HG03196 (cell line): Measurements from ENCODE around the gene PTPN1.

Experiments used
- ATAC-seq: cut with Tn5 transposase; IDR thresholded peaks from one replicate; pipeline ENCODE4 v1.9.1; 2021; ENCODE audit not compliant: unreplicated experiment

PTPN1 gene

GRCh38 chr20:50572938-50573777 lies 63.0 kb downstream of the PTPN1 start:
- ATAC-seq = no peak

GRCh38 chr20:50574108-50574507 lies 63.9 kb downstream of the PTPN1 start:
- no peak for ATAC-seq

DNA sequence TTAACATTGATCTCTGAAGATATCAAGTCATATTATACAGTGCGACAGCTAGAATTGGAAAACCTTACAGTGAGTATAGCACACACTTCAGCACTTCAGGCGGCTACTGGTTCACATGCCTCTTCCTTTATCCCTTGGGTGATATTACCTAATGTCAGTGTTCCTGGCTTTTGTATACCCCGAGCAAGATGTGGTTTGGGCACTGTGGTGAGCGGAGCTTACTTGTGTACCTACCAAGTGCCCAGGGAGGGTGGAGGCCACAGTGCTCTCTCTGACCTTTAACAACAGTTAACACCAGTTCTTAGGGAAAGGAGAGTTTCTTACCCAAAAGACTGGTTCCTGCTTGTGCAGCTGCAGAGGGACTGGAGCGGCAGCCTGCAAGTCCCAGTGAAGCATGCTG lies 64.4 kb downstream of the PTPN1 start:
- ATAC-seq = no peak

GRCh38 chr20:50575865-50576720 lies 65.9 kb downstream of the PTPN1 start:
- ATAC-seq = no peak

- no peak for ATAC-seq
Measured at GRCh38 chr20:50577175-50578018, 67.2 kb downstream of the PTPN1 start.

GRCh38 chr20:50578061-50578777 lies 68.0 kb downstream of the PTPN1 start:
- no peak for ATAC-seq

DNA sequence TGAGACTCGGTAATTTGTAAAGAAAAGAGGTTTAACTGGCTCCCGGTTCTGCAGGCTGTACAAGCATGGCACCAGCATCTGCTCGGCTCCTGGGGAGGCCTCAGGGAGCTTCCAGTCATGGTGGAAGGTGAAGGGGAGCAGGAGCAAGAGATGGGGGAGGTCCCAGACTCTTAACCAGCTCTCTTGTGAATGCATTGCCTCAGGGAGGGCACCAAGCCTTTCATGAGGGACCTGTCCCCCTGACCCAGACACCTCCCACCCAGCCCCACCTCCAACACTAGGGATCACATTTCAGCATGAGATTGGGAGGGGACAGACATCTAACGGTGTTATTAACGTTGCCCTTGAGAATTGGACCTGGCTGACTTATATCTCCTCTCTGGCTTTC lies 68.6 kb downstream of the PTPN1 start:
- no peak for ATAC-seq

DNA sequence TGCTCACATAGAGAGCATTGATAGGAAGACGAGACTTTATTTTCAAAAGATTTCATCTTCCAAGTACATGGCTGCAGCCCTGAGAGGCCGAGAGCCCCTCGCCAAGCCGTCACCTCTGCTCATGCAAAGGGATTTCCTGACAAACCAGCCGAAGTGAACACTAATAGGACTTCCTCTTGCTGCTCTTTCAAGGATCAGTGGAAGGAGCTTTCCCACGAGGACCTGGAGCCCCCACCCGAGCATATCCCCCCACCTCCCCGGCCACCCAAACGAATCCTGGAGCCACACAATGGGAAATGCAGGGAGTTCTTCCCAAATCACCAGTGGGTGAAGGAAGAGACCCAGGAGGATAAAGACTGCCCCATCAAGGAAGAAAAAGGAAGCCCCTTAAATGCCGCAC lies 69.3 kb downstream of the PTPN1 start:
- ATAC-seq = no peak

- no peak for ATAC-seq
Measured at GRCh38 chr20:50580016-50580747, 70.0 kb downstream of the PTPN1 start.

DNA sequence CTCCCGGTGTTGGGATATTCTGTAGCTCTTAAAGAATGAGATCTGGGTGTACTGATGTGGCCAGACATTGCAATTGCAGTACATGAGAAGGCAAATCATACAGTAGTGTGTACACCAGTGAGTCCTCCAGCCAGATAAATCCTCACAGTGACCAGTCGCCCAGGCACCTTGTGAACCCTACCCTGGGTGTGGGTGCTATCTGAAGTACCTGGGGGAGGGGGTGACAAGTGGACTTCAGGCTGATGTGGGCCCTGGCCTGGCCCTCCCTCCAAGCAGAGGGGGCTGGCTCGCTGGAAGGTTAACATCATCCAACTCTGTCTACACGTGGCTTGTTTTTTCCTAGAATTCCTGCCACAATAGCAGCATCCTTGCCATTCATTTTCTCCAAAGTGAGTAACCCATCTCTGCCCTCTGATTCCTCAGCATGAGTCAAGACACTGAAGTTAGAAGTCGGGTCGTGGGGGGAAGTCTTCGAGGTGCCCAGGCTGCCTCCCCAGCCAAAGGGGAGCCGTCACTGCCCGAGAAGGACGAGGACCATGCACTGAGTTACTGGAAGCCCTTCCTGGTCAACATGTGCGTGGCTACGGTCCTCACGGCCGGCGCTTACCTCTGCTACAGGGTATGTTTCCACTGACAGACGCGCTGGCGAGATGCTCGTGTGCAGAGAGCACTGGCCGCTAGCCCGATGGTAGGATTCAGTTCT lies 70.8 kb downstream of the PTPN1 start:
- no peak for ATAC-seq

DNA sequence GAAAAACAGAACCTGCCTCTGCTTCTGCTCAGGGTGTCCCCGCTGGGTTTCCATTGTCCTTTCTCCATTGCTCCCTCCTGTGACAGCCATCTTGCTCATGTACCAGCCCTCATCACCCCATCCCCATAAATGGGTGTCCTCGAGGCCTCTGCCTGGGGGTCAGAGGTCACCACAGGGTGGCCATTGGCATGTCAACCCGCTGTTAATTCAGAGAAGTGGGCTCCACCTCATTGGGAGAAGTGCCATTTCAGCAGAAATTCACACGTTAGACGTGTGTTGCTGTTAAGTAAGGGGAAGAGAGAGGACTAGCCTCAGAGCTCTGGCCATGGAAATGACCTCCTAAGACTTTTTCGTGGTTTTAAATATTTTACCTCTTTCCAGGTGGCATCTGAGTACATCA lies 71.9 kb downstream of the PTPN1 start:
- no peak for ATAC-seq

DNA sequence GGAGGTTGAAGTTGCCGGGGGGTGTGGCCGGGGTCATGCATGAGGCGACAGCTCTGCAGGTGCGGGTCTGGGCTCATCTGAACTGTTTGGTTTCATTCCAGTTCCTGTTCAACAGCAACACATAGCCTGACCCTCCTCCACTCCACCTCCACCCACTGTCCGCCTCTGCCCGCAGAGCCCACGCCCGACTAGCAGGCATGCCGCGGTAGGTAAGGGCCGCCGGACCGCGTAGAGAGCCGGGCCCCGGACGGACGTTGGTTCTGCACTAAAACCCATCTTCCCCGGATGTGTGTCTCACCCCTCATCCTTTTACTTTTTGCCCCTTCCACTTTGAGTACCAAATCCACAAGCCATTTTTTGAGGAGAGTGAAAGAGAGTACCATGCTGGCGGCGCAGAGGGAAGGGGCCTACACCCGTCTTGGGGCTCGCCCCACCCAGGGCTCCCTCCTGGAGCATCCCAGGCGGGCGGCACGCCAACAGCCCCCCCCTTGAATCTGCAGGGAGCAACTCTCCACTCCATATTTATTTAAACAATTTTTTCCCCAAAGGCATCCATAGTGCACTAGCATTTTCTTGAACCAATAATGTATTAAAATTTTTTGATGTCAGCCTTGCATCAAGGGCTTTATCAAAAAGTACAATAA lies 72.5 kb downstream of the PTPN1 start:
- ATAC-seq = no peak

GRCh38 chr20:50583442-50584150 lies 73.4 kb downstream of the PTPN1 start:
- ATAC-seq = no peak

- ATAC-seq = no peak
Measured at GRCh38 chr20:50584687-50585086, 74.5 kb downstream of the PTPN1 start.

DNA sequence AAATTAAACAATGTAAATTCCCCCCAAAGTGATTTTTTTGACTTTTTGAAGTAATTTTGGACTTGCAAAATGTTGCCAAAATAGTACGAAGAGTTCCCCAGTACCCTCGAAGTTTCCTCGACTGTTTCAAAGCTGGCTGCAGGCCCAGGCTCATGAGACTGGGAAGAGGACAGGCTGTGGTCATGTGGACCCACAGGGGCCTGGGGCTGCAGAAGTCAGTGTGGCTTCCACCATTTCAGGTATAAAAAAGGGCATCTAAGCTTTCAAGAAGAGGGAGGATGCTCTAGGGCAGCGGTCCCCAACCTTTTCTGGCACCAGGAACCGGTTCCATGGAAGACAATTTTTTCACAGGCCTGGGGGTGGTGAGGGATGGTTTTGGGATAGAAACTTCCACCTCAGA lies 75.0 kb downstream of the PTPN1 start:
- ATAC-seq = no peak

GRCh38 chr20:50585678-50586077 lies 75.5 kb downstream of the PTPN1 start:
- no peak for ATAC-seq

DNA sequence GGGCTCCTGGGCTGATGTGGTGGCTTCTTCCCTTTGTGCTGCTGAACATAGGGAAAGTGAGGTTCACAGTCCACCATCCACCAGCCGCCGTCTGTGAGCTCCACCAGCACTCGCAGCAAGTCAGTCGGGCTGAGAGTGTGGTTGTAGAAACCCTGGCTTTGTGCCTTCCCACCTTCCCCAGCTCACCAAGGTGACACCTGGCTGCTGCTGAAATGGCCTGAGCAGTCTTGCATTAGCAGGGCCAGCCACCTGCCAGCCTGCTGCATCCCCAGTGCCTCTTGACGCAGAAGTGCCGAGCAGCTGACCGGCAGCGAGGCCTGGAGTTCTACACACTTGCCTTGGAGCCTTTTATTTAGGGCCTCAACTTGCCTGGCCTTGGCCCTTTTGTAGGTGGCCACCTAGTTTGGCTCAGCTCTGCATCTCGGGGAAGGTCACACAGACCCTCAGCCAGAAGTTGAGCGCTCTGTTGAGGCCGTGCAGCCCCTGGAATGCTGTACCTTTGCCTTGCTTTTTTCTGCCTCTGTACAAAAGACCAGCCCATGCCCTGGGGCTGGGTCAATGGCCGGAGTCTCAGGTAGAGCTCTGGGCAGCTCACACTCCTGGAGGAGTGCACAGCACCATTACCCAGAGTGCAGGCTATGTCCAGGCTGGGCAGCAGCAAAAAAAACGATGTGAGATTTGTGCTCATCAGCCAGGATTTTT lies 76.5 kb downstream of the PTPN1 start:
- no peak for ATAC-seq
